CD4-positive, alpha-beta memory T cell (primary cell): ENCODE results near the gene ARHGAP12. TPM values are rescaled to one million over a fixed set of nuclear protein-coding genes. Genes with fewer than 3 reads are reported as not detected.

Source experiments
- CTCF ChIA-PET: fragments of 350-600 bp; sonication (Branson Sonifier 250); formaldehyde crosslinking; loops from one replicate; lab custom pipeline; 2021; ENCODE audit warnings: inconsistent platforms; ENCODE audit not compliant: partially characterized antibody; lab: Charles Lee
- POLR2A ChIA-PET: fragments of 350-600 bp; sonication (Branson Sonifier 250); formaldehyde crosslinking; loops from one replicate; lab custom pipeline; 2021; ENCODE audit not compliant: partially characterized antibody; lab: Charles Lee
- DNase-seq, 5 donors: peaks; one replicate each; pipeline versions ENCODE4 v3.0.0 to v3.0.0-alpha.2; 2020 to 2022; ENCODE audit warnings: mixed read lengths in 1 of 5
- H3K27ac ChIP-seq: one replicate; pipeline ENCODE4 v1.7.0; 2013; ENCODE audit warnings: low read depth, low read length
- H3K27me3 ChIP-seq: 2 replicates; pipeline ENCODE4 v1.7.0; 2013; ENCODE audit warnings: mild to moderate bottlenecking, low read length, moderate library complexity; ENCODE audit not compliant: insufficient read depth
- H3K36me3 ChIP-seq: 2 replicates; pipeline ENCODE4 v1.7.0; 2013; ENCODE audit warnings: mild to moderate bottlenecking, low read length, moderate library complexity; ENCODE audit not compliant: insufficient read depth
- H3K4me1 ChIP-seq: 2 replicates; pipeline ENCODE4 v1.7.0; 2013; ENCODE audit warnings: mild to moderate bottlenecking, low read length, moderate library complexity; ENCODE audit not compliant: insufficient read depth
- H3K4me3 ChIP-seq, 2 donors: one replicate each; pipeline ENCODE4 v1.7.0; 2013; ENCODE audit warnings: low read length in 2 of 2, mild to moderate bottlenecking in 1 of 2
- H3K9me3 ChIP-seq, 2 donors: one replicate each; pipeline ENCODE4 v1.7.0; 2013; ENCODE audit warnings: low read length in 2 of 2, control low read depth in 1 of 2; ENCODE audit not compliant: control insufficient read depth in 1 of 2
- H3K27ac Mint-ChIP-seq, 7 donors: one replicate each; pipeline ENCODE4 v1.8.0; 2020 to 2021; ENCODE audit warnings: mixed read lengths in 7 of 7, mild to moderate bottlenecking in 6 of 7, inconsistent platforms in 3 of 7, moderate library complexity in 3 of 7
- H3K27me3 Mint-ChIP-seq, 2 donors: one replicate each; pipeline ENCODE4 v1.8.0; 2020 to 2021; ENCODE audit warnings: mixed read lengths in 2 of 2
- H3K36me3 Mint-ChIP-seq, 2 donors: one replicate each; pipeline ENCODE4 v1.8.0; 2020 to 2021; ENCODE audit warnings: mixed read lengths in 2 of 2, inconsistent platforms in 1 of 2, mild to moderate bottlenecking in 1 of 2
- H3K4me1 Mint-ChIP-seq, 4 donors: one replicate each; pipeline ENCODE4 v1.8.0; 2020 to 2021; ENCODE audit warnings: mixed read lengths in 4 of 4, mild to moderate bottlenecking in 1 of 4
- H3K4me3 Mint-ChIP-seq, 8 donors: one replicate each; pipeline ENCODE4 v1.8.0; 2020 to 2021; ENCODE audit warnings: mixed read lengths in 8 of 8, mild to moderate bottlenecking in 7 of 8, moderate library complexity in 6 of 8, inconsistent platforms in 3 of 8
- H3K9me3 Mint-ChIP-seq, 8 donors: one replicate each; pipeline ENCODE4 v1.8.0; 2020 to 2021; ENCODE audit warnings: mixed read lengths in 8 of 8, mild to moderate bottlenecking in 5 of 8, inconsistent platforms in 3 of 8, moderate library complexity in 1 of 8
- intact Hi-C: fragments of 100-400 bp; cut with micrococcal nuclease; formaldehyde crosslinking; loops from one replicate; pipeline ENCODE4 v1.15.1; 2023
- polyA plus RNA-seq, 2 donors: library from polyadenylated mRNA; unstranded; fragments of 300-500 nt; fragmentation: Illumina TruSeq; gene quantifications; one replicate each; pipeline ENCODE4 v1.2.3, GENCODE V29; 2021
- total RNA-seq, 2 experiments: library from RNA; stranded (reverse); gene quantifications; one replicate each; pipeline ENCODE4 v1.2.3, GENCODE V29; 2021

The ARHGAP12 gene
- total and polyA plus RNA-seq, 4 experiments from 2014 or later, result 9.6 to 31.2 (median 21.5) TPM

DNA sequence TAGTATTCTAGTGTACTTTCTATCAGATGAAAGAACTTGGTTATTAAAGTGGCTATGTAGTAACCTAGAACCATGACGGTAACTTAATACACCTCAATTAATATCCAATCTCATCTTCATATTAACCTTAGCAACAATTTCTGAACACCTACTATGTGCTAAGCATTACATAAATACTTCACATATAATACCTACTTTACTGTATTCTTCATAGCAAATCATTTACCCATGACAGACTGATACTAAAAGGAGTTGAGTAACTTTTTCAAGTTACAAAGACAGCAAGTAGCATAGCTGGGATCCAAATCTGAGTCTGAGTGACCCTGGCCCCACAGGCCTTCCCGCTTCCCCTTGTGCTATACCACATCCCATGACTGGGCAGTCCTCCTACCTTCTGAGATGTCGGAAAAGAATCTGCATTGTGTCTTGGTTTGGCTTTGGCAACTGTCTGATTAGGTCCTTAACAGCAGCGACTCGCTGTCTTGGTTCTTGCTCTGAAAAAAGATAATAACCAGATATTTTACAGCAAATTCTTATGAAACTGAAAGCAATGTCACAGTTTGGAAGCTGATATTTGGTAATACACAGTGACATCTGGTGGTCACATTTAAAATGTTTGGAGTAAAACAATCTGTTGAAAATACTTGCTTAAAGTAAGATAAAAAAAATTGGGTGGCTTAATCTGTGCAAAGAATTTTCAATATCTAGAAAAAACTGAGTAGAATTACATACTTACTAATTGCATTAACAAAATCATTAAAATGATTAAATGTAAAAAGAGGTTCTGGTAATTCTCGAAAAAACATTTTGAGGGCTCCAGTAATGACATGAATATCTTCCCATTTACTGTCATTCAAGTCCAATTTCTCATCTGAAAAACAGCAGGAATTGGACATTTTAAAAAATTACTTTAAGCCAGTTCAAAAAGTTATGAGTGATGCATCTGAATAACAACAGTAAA, 120.1 kb downstream of the ARHGAP12 start:
- peak in 4 of 5 donors; percentile 44 to 50 (median 48) for DNase-seq
- peak overlapping the region in 4 of 8 donors; percentile 26 to 71 (median 56) for H3K4me3 Mint-ChIP-seq
- Histone ChIP-seq H3K4me3 (no peak overlapping the region), H3K4me1 (peaks cover 4% of the 10 kb centered on the region), H3K36me3 (peaks cover 10% of the 10 kb centered on the region), H3K27ac (no peak overlapping the region), H3K27me3 (no peaks in the 10 kb centered on the region), H3K9me3 (no peaks in the 10 kb centered on the region)
- ChIA-PET POLR2A (interaction anchor here (1.2 kb wide), 1 partner anchor 1024 kb away, joined by 4 read pairs; no protein-coding TSS in a partner anchor), CTCF (interaction anchor here (0.7 to 3.9 kb wide), 17 partner anchors 8 to 1120 kb away, joined by 3 to 22 read pairs (median 4); partner anchors contain the start of gene ZNF438)
- H3K36me3 Mint-ChIP-seq, result peaks cover 31 to 33% of the 10 kb centered on the region in 2 donors
- no peaks in the 10 kb centered on the region for H3K27me3 Mint-ChIP-seq
- peak overlapping the region in 5 of 7 donors; percentile 71 to 94 (median 88) for H3K27ac Mint-ChIP-seq
- H3K9me3 Mint-ChIP-seq, result no peaks in the 10 kb centered on the region
- peaks cover 3 to 7% (median 4%) of the 10 kb centered on the region in 4 donors for H3K4me1 Mint-ChIP-seq
- intact Hi-C loops, result loop anchor here (1.0 to 2.0 kb wide), 5 partner anchors 726 to 1081 kb away; partner anchors contain the start of gene ZNF438

DNA sequence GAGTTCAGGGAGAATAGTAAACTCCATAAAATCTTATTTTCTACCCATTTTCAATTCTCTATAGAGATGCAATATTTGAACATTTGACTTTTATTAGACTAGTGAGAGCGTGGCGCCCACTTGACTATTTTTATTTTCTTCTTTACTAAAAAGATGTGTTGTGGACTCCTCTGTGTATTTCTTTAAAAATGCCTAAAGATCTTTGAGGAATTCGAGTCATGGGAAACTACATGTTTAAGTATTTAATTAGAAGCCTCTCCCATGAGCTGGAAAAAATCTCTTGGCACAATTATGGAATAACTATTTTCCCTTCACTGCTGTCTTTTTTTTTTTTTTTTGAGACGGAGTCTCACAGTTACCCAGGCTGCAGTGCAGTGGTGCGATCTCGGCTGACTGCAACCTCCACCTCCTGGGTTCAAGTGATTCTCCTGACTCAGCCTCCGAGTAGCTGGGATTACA, 124.2 kb downstream of the ARHGAP12 start:
- no peaks in the 10 kb centered on the region for H3K9me3 ChIP-seq
- peaks cover 4% of the 10 kb centered on the region for H3K4me1 ChIP-seq
- H3K36me3 ChIP-seq, result peaks cover 9% of the 10 kb centered on the region
- ChIA-PET CTCF (interaction anchor here (0.5 to 2.1 kb wide), 3 partner anchors 306 to 1446 kb away, joined by 3 to 6 read pairs (median 4); no protein-coding TSS in a partner anchor), POLR2A (interaction anchor here (1.1 kb wide), 1 partner anchor 10 kb away, joined by 3 read pairs; no protein-coding TSS in a partner anchor)
- no peak overlapping the region for H3K27ac ChIP-seq
- H3K4me3 ChIP-seq, result no peak overlapping the region
- intact Hi-C loops, result no loop called here
- DNase-seq, result no peak
- H3K27me3 Mint-ChIP-seq, result no peaks in the 10 kb centered on the region
- H3K9me3 Mint-ChIP-seq, result no peaks in the 10 kb centered on the region
- no peak overlapping the region for H3K4me3 Mint-ChIP-seq
- no peaks in the 10 kb centered on the region for H3K27me3 ChIP-seq
- H3K27ac Mint-ChIP-seq, result peak overlapping the region in 1 of 7 donors; percentile 75
- peaks cover 3 to 7% (median 4%) of the 10 kb centered on the region in 4 donors for H3K4me1 Mint-ChIP-seq
- peaks cover 35 to 44% of the 10 kb centered on the region in 2 donors for H3K36me3 Mint-ChIP-seq

DNA sequence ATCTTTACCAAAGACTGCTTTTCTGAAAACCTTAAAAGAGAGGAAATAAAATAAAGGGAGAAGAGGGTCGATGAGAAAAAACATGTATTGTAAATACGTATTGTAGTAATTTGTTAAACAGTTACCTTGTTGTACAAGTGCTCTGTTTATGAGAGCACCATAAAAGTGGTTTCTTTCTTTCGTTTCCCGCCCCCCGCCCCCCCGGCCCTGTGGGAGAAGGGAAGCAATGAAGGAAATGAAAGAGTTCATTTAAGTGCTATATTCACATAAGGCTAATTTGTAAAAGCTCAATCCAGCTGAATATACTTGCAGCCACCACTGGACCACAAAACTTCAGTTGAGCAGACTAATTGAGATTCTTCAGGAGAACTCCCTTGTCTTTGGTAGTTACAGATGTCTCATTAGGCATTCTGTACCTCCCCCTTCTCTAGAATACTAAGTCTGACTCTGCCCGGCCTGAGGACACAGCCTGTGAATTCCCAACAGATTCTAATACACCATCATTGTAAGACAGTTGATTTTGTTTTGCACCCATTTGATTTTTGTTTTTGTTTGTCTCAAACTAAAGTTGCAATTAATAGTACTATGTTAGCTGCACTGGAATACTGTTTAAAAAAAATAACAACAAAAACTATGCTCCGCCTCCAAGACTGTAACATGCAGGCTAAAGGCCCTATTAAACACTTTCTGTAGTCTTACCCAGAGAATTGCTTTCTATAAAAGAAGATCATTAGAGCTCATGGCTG, 124.9 kb downstream of the ARHGAP12 start:
- ChIA-PET CTCF (interaction anchor here (0.5 to 2.1 kb wide), 3 partner anchors 305 to 1445 kb away, joined by 3 to 6 read pairs (median 4); no protein-coding TSS in a partner anchor), POLR2A (interaction anchor here (1.1 kb wide), 1 partner anchor 11 kb away, joined by 3 read pairs; no protein-coding TSS in a partner anchor)
- Mint-ChIP-seq H3K4me3 (no peak overlapping the region), H3K27me3 (no peaks in the 10 kb centered on the region), H3K27ac (peak overlapping the region in 1 of 7 donors; percentile 75), H3K4me1 (peaks cover 3 to 5% (median 4%) of the 10 kb centered on the region in 4 donors), H3K9me3 (no peaks in the 10 kb centered on the region), H3K36me3 (peaks cover 30 to 40% of the 10 kb centered on the region in 2 donors)
- Histone ChIP-seq H3K36me3 (peaks cover 9% of the 10 kb centered on the region), H3K4me3 (no peak overlapping the region), H3K9me3 (no peaks in the 10 kb centered on the region), H3K27ac (no peak overlapping the region), H3K4me1 (peaks cover 4% of the 10 kb centered on the region), H3K27me3 (no peaks in the 10 kb centered on the region)
- DNase-seq, result no peak
- intact Hi-C loops, result no loop called here

DNA sequence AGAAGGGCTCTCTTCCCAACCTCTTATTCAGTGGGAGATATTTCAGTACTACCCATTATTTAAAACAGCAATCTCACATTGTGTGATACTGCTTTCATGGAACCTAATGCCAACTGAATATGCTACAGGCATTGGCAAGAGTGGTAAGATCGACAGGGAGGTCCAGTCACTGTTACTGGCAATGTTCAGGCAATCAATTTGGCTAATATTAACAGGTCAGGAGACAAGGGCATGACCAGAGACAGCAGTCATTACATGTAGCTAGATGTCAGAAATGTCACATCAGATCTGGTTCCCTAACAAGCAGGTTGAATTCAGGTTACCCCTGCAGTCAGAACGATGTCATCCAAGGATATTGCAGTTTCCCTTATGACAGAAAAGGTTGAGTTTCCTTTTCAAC, 129.4 kb downstream of the ARHGAP12 start:
- intact Hi-C loops, result no loop called here
- ChIA-PET CTCF (interaction anchor here (0.9 kb wide), 1 partner anchor 30 kb away, joined by 3 read pairs; no protein-coding TSS in a partner anchor), POLR2A (no interaction called here)
- Histone ChIP-seq H3K4me1 (no peaks in the 10 kb centered on the region), H3K36me3 (no peaks in the 10 kb centered on the region), H3K27ac (no peak overlapping the region), H3K9me3 (no peaks in the 10 kb centered on the region), H3K27me3 (no peaks in the 10 kb centered on the region), H3K4me3 (no peak overlapping the region)
- no peaks in the 10 kb centered on the region for H3K27me3 Mint-ChIP-seq
- H3K36me3 Mint-ChIP-seq, result peaks cover 11 to 21% of the 10 kb centered on the region in 2 donors
- H3K4me3 Mint-ChIP-seq, result no peak overlapping the region
- H3K4me1 Mint-ChIP-seq, result no peaks in the 10 kb centered on the region
- no peaks in the 10 kb centered on the region for H3K9me3 Mint-ChIP-seq
- no peak for DNase-seq
- no peak overlapping the region for H3K27ac Mint-ChIP-seq

DNA sequence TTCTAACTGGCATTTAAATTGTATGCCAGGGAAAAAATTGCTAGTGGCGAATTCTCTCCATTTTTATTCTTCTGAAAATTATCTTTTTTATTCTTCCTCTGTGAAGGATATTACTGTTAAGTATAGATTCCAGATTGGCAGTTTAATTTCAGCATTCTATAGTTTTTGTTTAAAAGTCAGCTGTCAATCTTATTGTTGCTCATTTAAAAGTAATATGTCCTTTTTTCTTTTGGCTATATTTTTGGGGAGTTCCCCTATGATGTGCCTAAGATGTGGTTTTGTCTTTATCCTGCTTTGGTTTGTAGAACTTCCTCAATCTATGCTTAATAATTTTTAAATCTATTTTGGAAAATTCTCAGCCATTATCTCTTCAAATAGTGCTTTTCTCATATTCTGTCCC, 135.9 kb downstream of the ARHGAP12 start:
- POLR2A ChIA-PET, result no interaction called here
- no peak overlapping the region for H3K4me3 ChIP-seq
- H3K9me3 ChIP-seq, result peaks cover 0 to 5% of the 10 kb centered on the region in 2 donors
- no peak overlapping the region for H3K27ac Mint-ChIP-seq
- no peaks in the 10 kb centered on the region for H3K4me1 ChIP-seq
- H3K9me3 Mint-ChIP-seq, result peaks cover 0 to 20% (median 13%) of the 10 kb centered on the region in 8 donors
- H3K27me3 ChIP-seq, result no peaks in the 10 kb centered on the region
- peaks cover 0 to 6% (median 4%) of the 10 kb centered on the region in 4 donors for H3K4me1 Mint-ChIP-seq
- H3K27me3 Mint-ChIP-seq, result peaks cover 2 to 8% of the 10 kb centered on the region in 2 donors
- H3K4me3 Mint-ChIP-seq, result peak overlapping the region in 1 of 8 donors; percentile 31
- intact Hi-C loops, result no loop called here
- CTCF ChIA-PET, result interaction anchor here (1.0 to 1.1 kb wide), 2 partner anchors 15 to 23 kb away, joined by 3 read pairs; no protein-coding TSS in a partner anchor
- no peaks in the 10 kb centered on the region for H3K36me3 Mint-ChIP-seq
- no peak for DNase-seq
- no peak overlapping the region for H3K27ac ChIP-seq
- H3K36me3 ChIP-seq, result no peaks in the 10 kb centered on the region

DNA sequence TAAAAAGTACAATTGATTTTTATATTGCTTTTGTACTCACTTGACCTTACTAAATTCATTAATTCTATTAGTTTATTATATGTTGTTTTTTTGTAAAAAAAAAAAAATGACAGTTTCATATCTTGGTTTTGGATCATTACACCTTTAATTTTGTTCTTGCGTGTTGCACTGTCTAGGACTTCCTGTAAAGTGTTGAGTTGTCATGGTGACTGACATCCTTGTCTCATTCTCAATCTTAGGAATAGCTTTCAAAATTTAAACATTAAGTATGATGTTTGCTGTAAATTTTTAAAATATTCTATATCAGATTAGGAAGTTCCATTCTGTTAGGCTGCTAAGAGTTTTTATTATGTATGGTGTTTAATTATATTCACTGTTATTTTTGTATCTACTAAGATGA, 139.1 kb downstream of the ARHGAP12 start:
- ChIA-PET POLR2A (no interaction called here), CTCF (no interaction called here)
- peaks cover 0 to 5% of the 10 kb centered on the region in 2 donors for H3K9me3 ChIP-seq
- no peaks in the 10 kb centered on the region for H3K36me3 Mint-ChIP-seq
- no peaks in the 10 kb centered on the region for H3K4me1 ChIP-seq
- no peak overlapping the region for H3K27ac ChIP-seq
- H3K27me3 Mint-ChIP-seq, result peaks cover 2 to 8% of the 10 kb centered on the region in 2 donors
- no peaks in the 10 kb centered on the region for H3K27me3 ChIP-seq
- peak in 4 of 5 donors; percentile 26 to 51 (median 42) for DNase-seq
- H3K4me3 Mint-ChIP-seq, result no peak overlapping the region
- intact Hi-C loops, result no loop called here
- peaks cover 0 to 6% (median 4%) of the 10 kb centered on the region in 4 donors for H3K4me1 Mint-ChIP-seq
- peaks cover 0 to 20% (median 13%) of the 10 kb centered on the region in 8 donors for H3K9me3 Mint-ChIP-seq
- H3K4me3 ChIP-seq, result no peak overlapping the region
- H3K27ac Mint-ChIP-seq, result peak overlapping the region in 4 of 7 donors; percentile 11 to 59 (median 38)
- H3K36me3 ChIP-seq, result no peaks in the 10 kb centered on the region
